ENCODE results near the gene PRPF6. TPM values are rescaled to one million over a fixed set of nuclear protein-coding genes. Genes with fewer than 3 reads are reported as not detected.

Gene PRPF6
- total and polyA plus RNA-seq, 2 of the 13 experiments (the other 11 are each of a cell fraction or from before 2014, with no cell fraction given) = 63.7 to 101 TPM

GRCh38 chr20:63977739-63978276, 3.1 kb upstream of the PRPF6 start (continued):
- TF ChIP-seq, protein P1, sequence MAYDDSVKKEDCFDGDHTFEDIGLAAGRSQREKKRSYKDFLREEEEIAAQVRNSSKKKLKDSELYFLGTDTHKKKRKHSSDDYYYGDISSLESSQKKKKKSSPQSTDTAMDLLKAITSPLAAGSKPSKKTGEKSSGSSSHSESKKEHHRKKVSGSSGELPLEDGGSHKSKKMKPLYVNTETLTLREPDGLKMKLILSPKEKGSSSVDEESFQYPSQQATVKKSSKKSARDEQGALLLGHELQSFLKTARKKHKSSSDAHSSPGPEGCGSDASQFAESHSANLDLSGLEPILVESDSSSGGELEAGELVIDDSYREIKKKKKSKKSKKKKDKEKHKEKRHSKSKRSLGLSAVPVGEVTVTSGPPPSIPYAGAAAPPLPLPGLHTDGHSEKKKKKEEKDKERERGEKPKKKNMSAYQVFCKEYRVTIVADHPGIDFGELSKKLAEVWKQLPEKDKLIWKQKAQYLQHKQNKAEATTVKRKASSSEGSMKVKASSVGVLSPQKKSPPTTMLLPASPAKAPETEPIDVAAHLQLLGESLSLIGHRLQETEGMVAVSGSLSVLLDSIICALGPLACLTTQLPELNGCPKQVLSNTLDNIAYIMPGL (CRISPR knock-in tag; IDR thresholded peaks at IDR 0.05; ENCODE audit: borderline replicate concordance in 1 of 2, low read depth in 1 of 2) = peak; percentile 62 to 85; a peak in 3 of 4 replicates
- TF ChIP-seq, protein P2, sequence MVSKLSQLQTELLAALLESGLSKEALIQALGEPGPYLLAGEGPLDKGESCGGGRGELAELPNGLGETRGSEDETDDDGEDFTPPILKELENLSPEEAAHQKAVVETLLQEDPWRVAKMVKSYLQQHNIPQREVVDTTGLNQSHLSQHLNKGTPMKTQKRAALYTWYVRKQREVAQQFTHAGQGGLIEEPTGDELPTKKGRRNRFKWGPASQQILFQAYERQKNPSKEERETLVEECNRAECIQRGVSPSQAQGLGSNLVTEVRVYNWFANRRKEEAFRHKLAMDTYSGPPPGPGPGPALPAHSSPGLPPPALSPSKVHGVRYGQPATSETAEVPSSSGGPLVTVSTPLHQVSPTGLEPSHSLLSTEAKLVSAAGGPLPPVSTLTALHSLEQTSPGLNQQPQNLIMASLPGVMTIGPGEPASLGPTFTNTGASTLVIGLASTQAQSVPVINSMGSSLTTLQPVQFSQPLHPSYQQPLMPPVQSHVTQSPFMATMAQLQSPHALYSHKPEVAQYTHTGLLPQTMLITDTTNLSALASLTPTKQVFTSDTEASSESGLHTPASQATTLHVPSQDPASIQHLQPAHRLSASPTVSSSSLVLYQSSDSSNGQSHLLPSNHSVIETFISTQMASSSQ (IDR thresholded peaks at IDR 0.05; ENCODE audit: low read depth) = no peak
- TF ChIP-seq, protein P2 (CRISPR knock-in tag; IDR thresholded peaks at IDR 0.05; ENCODE audit: borderline replicate concordance) = peak; percentile 71; the same call in 1 of the 2 replicates
- TF ChIP-seq, protein P3, sequence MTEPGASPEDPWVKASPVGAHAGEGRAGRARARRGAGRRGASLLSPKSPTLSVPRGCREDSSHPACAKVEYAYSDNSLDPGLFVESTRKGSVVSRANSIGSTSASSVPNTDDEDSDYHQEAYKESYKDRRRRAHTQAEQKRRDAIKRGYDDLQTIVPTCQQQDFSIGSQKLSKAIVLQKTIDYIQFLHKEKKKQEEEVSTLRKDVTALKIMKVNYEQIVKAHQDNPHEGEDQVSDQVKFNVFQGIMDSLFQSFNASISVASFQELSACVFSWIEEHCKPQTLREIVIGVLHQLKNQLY (CRISPR knock-in tag; IDR thresholded peaks at IDR 0.05) = peak; percentile 73; the same call in 1 of the 2 replicates
- TF ChIP-seq CBX2 (IDR thresholded peaks at IDR 0.05; ENCODE audit: low read depth, low read length) = no peak
- TF ChIP-seq CBX2 (CRISPR knock-in tag; IDR thresholded peaks at IDR 0.05; ENCODE audit: low read depth) = 0 out of 2 replicates have a peak, but pooled peaks have one; percentile 39
- peak; percentile 74 for TF ChIP-seq MED1 (CRISPR knock-in tag; IDR thresholded peaks at IDR 0.05)
- TF ChIP-seq ZSCAN22 (CRISPR knock-in tag; IDR thresholded peaks at IDR 0.05) = no peak
- TF ChIP-seq NFYB (CRISPR knock-in tag; IDR thresholded peaks at IDR 0.05) = peak; percentile 26; the same call in 1 of the 2 replicates
- TF ChIP-seq ZNF331 (CRISPR knock-in tag; IDR thresholded peaks at IDR 0.05) = peak; percentile 64
- peak; percentile 74 for TF ChIP-seq YEATS2 (CRISPR knock-in tag; IDR thresholded peaks at IDR 0.05; ENCODE audit: borderline replicate concordance)
- TF ChIP-seq MYNN (CRISPR knock-in tag; IDR thresholded peaks at IDR 0.05; ENCODE audit: low read depth) = no peak
- no peak for TF ChIP-seq MLXIP (CRISPR knock-in tag; IDR thresholded peaks at IDR 0.05; ENCODE audit: borderline replicate concordance)
- no peak for TF ChIP-seq KLF6 (CRISPR knock-in tag; IDR thresholded peaks at IDR 0.05)
- TF ChIP-seq ZC3H13 (CRISPR knock-in tag; IDR thresholded peaks at IDR 0.05) = peak; percentile 88
- TF ChIP-seq CBX5 (CRISPR knock-in tag; IDR thresholded peaks at IDR 0.05; ENCODE audit: borderline replicate concordance) = peak; percentile 72
- no peak for TF ChIP-seq TCF7L2 (IDR thresholded peaks at IDR 0.05; ENCODE audit: low read depth, low read length)
- peak; percentile 60; the same call in 1 of the 2 replicates for TF ChIP-seq RXRB (CRISPR knock-in tag; IDR thresholded peaks at IDR 0.05; ENCODE audit: borderline replicate concordance)
- TF ChIP-seq NR2C2 (CRISPR knock-in tag; IDR thresholded peaks at IDR 0.05; ENCODE audit: borderline replicate concordance) = peak; percentile 74
- no peak for TF ChIP-seq KDM3A (CRISPR knock-in tag; IDR thresholded peaks at IDR 0.05; ENCODE audit: low read depth)

Measured in HepG2 (cell line).